HUES6 (cell line): Measurements from ENCODE around the gene F7.

ENCODE experiments used
- H3K27ac ChIP-seq: 2 replicates; pipeline ENCODE4 v1.7.0; 2013; ENCODE audit warnings: low read depth, mild to moderate bottlenecking, low read length, inconsistent platforms
- H3K27me3 ChIP-seq: 2 replicates; pipeline ENCODE4 v1.6.1; 2013; ENCODE audit warnings: low read length; ENCODE audit not compliant: control insufficient read depth, insufficient read depth
- H3K36me3 ChIP-seq: 2 replicates; pipeline ENCODE4 v1.6.1; 2013; ENCODE audit warnings: low read length; ENCODE audit not compliant: control insufficient read depth, insufficient read depth
- H3K4me1 ChIP-seq: 2 replicates; pipeline ENCODE4 v1.6.1; 2013; ENCODE audit warnings: low read length; ENCODE audit not compliant: control insufficient read depth, insufficient read depth
- H3K4me3 ChIP-seq: 2 replicates; pipeline ENCODE4 v1.5.1; 2013; ENCODE audit warnings: low read depth, low read length
- H3K9ac ChIP-seq: one replicate; pipeline ENCODE4 v1.6.1; 2013; ENCODE audit warnings: mild to moderate bottlenecking, low read length
- H3K9me3 ChIP-seq: 2 replicates; pipeline ENCODE4 v1.6.1; 2013; ENCODE audit warnings: low read depth, low read length; ENCODE audit not compliant: control insufficient read depth, insufficient read depth

Gene F7

GRCh38 chr13:113169277-113170272 is 64.0 kb downstream of the F7 start:
- Histone ChIP-seq H3K27ac (no peak overlapping the region), H3K4me3 (no peak overlapping the region), H3K4me1 (peaks cover 5% of the 10 kb centered on the region; the same call in 1 of the 2 replicates), H3K9me3 (no peaks in the 10 kb centered on the region), H3K27me3 (no peaks in the 10 kb centered on the region), H3K9ac (no peak overlapping the region), H3K36me3 (peaks cover 53% of the 10 kb centered on the region)
